ENCODE measurements around the gene CAMK2B.
A peak's percentile ranks its signal among the peaks of the same experiment; 100 is the strongest.

The CAMK2B gene

DNA sequence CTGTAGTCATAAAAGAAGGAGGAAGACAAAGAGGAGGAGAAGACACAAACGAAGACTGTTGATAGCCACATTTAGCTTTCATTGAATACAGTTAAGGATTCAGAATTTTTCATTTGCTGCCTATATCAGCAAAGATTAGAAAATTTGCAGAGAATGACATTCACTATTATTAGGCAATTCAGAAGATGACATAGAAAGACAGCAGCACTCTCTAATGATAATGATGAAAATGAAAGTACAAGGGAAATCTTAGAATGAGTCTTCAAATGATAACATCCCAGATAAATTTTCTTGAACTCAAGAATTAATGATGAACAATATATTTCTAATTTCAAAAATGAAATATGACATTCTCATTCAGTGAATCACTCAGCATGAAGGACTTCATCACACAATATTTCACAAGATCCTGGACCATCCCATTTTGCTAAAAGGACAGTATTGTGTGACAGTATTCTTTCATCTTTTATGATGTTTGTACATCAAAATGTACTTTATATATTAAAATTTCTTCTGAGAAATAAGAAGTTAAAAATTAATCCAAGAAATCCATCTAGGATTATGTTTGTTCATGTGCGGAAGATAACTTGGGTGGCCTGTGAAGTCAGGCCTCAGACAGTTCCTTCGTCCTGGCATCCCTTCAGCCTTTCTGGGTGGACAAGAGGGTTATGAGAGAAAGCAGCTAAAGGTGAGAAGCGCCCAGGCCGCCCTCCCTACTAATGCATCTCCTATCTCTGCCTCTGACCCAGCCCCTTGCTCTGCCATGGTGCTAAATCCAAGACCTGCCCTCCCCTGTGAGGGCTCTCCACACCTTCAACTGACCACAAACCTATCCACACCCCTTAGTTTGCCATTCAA, 47.4 kb upstream of the CAMK2B start:
- no peak for DNase-seq
- no peaks in the 10 kb centered on the region for H3K4me1 ChIP-seq (ENCODE audit: insufficient read depth, low read length)
- H3K4me3 ChIP-seq (ENCODE audit: low read depth in 1 of 2, low read length in 2 of 2): no peak overlapping the region
- H2AFZ ChIP-seq (ENCODE audit: low read depth, low read length): no peak overlapping the region
- peaks cover 11% of the 10 kb centered on the region for H4K20me1 ChIP-seq (ENCODE audit: insufficient read depth, low read length)
- no peaks in the 10 kb centered on the region for H3K27me3 ChIP-seq (ENCODE audit: insufficient read depth, low read length, poor library complexity)
- TF ChIP-seq, protein P1, sequence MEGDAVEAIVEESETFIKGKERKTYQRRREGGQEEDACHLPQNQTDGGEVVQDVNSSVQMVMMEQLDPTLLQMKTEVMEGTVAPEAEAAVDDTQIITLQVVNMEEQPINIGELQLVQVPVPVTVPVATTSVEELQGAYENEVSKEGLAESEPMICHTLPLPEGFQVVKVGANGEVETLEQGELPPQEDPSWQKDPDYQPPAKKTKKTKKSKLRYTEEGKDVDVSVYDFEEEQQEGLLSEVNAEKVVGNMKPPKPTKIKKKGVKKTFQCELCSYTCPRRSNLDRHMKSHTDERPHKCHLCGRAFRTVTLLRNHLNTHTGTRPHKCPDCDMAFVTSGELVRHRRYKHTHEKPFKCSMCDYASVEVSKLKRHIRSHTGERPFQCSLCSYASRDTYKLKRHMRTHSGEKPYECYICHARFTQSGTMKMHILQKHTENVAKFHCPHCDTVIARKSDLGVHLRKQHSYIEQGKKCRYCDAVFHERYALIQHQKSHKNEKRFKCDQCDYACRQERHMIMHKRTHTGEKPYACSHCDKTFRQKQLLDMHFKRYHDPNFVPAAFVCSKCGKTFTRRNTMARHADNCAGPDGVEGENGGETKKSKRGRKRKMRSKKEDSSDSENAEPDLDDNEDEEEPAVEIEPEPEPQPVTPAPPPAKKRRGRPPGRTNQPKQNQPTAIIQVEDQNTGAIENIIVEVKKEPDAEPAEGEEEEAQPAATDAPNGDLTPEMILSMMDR (IDR thresholded peaks at IDR 0.05; ENCODE audit: borderline replicate concordance, extremely low read depth, low read length, poor library complexity, severe bottlenecking): no peak
- TF ChIP-seq EZH2 (IDR thresholded peaks at IDR 0.05; ENCODE audit: borderline replicate concordance, low read depth, low read length, severe bottlenecking): no peak
- peak overlapping the region; percentile 35; the same call in 1 of the 2 replicates for H3K4me2 ChIP-seq (ENCODE audit: insufficient read depth, low read length)
- ATAC-seq (ENCODE audit: insufficient read depth, low read depth): no peak
- no peak overlapping the region for H3K9ac ChIP-seq (ENCODE audit: low read depth, low read length)
- H3K36me3 ChIP-seq (ENCODE audit: insufficient read depth, low read length): no peaks in the 10 kb centered on the region
- H3K9me3 ChIP-seq (ENCODE audit: insufficient read depth, low read length, severe bottlenecking): no peaks in the 10 kb centered on the region
- no peaks in the 10 kb centered on the region for H3K79me2 ChIP-seq (ENCODE audit: insufficient read depth, low read length)
- no peak overlapping the region for H3K27ac ChIP-seq (ENCODE audit: low read length)

DNA sequence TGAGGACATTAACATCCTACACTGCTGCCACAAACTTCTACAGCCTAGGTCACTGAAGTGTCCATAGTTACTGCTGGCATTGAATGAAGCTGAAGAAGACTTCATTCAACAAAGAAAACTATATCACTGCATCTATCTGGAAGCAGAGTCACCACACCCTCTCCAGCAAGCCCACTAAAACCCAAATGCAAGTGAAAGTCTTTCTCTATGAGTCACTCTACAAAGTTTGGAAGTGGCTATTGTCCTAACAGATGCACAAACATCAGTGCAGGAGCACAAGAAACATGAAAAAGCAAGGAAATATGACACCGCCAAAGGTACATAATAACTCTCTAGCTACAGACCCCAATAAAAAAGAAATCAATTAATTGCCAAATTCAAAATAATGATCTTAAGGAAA, 43.5 kb upstream of the CAMK2B start:
- ATAC-seq (ENCODE audit: insufficient read depth, low read depth): no peak
- H3K4me3 ChIP-seq (ENCODE audit: low read depth in 1 of 2, low read length in 2 of 2): no peak overlapping the region
- H3K4me1 ChIP-seq (ENCODE audit: insufficient read depth, low read length): no peaks in the 10 kb centered on the region
- H3K9me3 ChIP-seq (ENCODE audit: insufficient read depth, low read length, severe bottlenecking): no peaks in the 10 kb centered on the region
- H3K27me3 ChIP-seq (ENCODE audit: insufficient read depth, low read length, poor library complexity): no peaks in the 10 kb centered on the region
- no peaks in the 10 kb centered on the region for H4K20me1 ChIP-seq (ENCODE audit: insufficient read depth, low read length)
- no peak for DNase-seq
- no peak overlapping the region for H3K4me2 ChIP-seq (ENCODE audit: insufficient read depth, low read length)
- H3K79me2 ChIP-seq (ENCODE audit: insufficient read depth, low read length): no peaks in the 10 kb centered on the region
- H3K27ac ChIP-seq (ENCODE audit: low read length): no peak overlapping the region
- TF ChIP-seq EZH2 (IDR thresholded peaks at IDR 0.05; ENCODE audit: borderline replicate concordance, low read depth, low read length, severe bottlenecking): no peak
- TF ChIP-seq, protein P1 (IDR thresholded peaks at IDR 0.05; ENCODE audit: borderline replicate concordance, extremely low read depth, low read length, poor library complexity, severe bottlenecking): no peak
- H2AFZ ChIP-seq (ENCODE audit: low read depth, low read length): no peak overlapping the region
- no peak overlapping the region for H3K9ac ChIP-seq (ENCODE audit: low read depth, low read length)
- no peaks in the 10 kb centered on the region for H3K36me3 ChIP-seq (ENCODE audit: insufficient read depth, low read length)

DNA sequence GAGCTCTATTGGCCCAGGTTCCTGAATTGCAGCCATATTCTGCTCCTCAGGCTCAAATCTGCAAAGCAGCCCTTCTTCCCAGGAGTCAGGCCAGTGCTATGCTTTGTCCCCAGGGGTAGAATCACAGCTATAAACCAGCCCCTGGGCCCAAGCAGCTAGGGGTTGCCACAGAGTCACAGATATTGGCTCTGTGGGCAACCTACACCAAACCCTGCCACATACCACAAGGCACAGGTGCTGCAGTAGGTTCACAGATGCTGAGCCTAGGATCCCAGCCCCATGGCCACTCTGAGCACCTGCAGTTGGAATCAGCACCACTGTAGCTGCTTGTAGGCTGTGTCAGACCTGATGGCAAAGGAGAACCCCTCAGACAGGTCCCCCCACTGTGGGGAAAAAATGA, 43.1 kb upstream of the CAMK2B start:
- H3K9me3 ChIP-seq (ENCODE audit: insufficient read depth, low read length, severe bottlenecking): no peaks in the 10 kb centered on the region
- DNase-seq (no peak), ATAC-seq (ENCODE audit: insufficient read depth, low read depth) (no peak)
- H3K9ac ChIP-seq (ENCODE audit: low read depth, low read length): no peak overlapping the region
- H3K79me2 ChIP-seq (ENCODE audit: insufficient read depth, low read length): no peaks in the 10 kb centered on the region
- no peak overlapping the region for H3K27ac ChIP-seq (ENCODE audit: low read length)
- H3K27me3 ChIP-seq (ENCODE audit: insufficient read depth, low read length, poor library complexity): no peaks in the 10 kb centered on the region
- no peaks in the 10 kb centered on the region for H4K20me1 ChIP-seq (ENCODE audit: insufficient read depth, low read length)
- H3K4me2 ChIP-seq (ENCODE audit: insufficient read depth, low read length): no peak overlapping the region
- TF ChIP-seq, protein P1 (IDR thresholded peaks at IDR 0.05; ENCODE audit: borderline replicate concordance, extremely low read depth, low read length, poor library complexity, severe bottlenecking): no peak
- no peak for TF ChIP-seq EZH2 (IDR thresholded peaks at IDR 0.05; ENCODE audit: borderline replicate concordance, low read depth, low read length, severe bottlenecking)
- no peaks in the 10 kb centered on the region for H3K36me3 ChIP-seq (ENCODE audit: insufficient read depth, low read length)
- H3K4me3 ChIP-seq (ENCODE audit: low read depth in 1 of 2, low read length in 2 of 2): no peak overlapping the region
- H3K4me1 ChIP-seq (ENCODE audit: insufficient read depth, low read length): no peaks in the 10 kb centered on the region
- no peak overlapping the region for H2AFZ ChIP-seq (ENCODE audit: low read depth, low read length)
